HepG2 (cell line): ENCODE data around the gene BHLHE41. TPM values are rescaled to one million over a fixed set of nuclear protein-coding genes. Genes with fewer than 3 reads are reported as not detected.
A peak's percentile ranks its signal among the peaks of the same experiment; 100 is the strongest.

ENCODE experiments used
- BRD4 ChIP-seq: sonication (generic); formaldehyde crosslinking; IDR thresholded peaks from 2 replicates; pipeline ENCODE4 v1.4.0; 2020; ENCODE audit warnings: missing genetic modification reagents
- CBX2 ChIP-seq, 2 experiments: fragments of 200-600 bp in 1 of 2; sonication (generic); formaldehyde crosslinking in 1 of 2; IDR thresholded peaks; 2 replicates each; pipeline versions ENCODE4 v1.7.0 to v1.8.1; 2018 to 2022; ENCODE audit warnings: low read depth in 2 of 2, low read length in 1 of 2, mild to moderate bottlenecking in 1 of 2, missing genetic modification reagents in 1 of 2
- CCDC6 ChIP-seq: sonication (generic); formaldehyde crosslinking; IDR thresholded peaks from 2 replicates; pipeline ENCODE4 v1.8.1; 2022; ENCODE audit warnings: mild to moderate bottlenecking, missing genetic modification reagents, moderate library complexity
- DPF2 ChIP-seq: sonication (generic); formaldehyde crosslinking; IDR thresholded peaks from 2 replicates; pipeline ENCODE4 v1.4.0; 2020; ENCODE audit warnings: mild to moderate bottlenecking, low read depth, missing genetic modification reagents, borderline replicate concordance
- ELF4 ChIP-seq: sonication (generic); formaldehyde crosslinking; IDR thresholded peaks from 2 replicates; pipeline ENCODE4 v1.5.0; 2020; ENCODE audit warnings: missing genetic modification reagents, mild to moderate bottlenecking, moderate library complexity, borderline replicate concordance
- NBN ChIP-seq: fragments of 450-650 bp; conservative IDR thresholded peaks from 2 replicates; pipeline ENCODE4 v1.6.1; 2017
- NFKBIZ ChIP-seq: IDR thresholded peaks from 2 replicates; pipeline ENCODE4 v1.6.1; 2018; ENCODE audit warnings: missing genetic modification reagents, missing compliant biosample characterization
- NFRKB ChIP-seq: fragments of 450-650 bp; IDR thresholded peaks from 2 replicates; pipeline ENCODE4 v1.6.1; 2017
- PHF5A ChIP-seq: IDR thresholded peaks from one replicate; pipeline ENCODE4 v1.6.1; 2018; ENCODE audit warnings: low read depth, missing genetic modification reagents; ENCODE audit not compliant: unreplicated experiment
- SMARCE1 ChIP-seq: fragments of 450-650 bp; IDR thresholded peaks from 2 replicates; pipeline ENCODE4 v1.6.1; 2017; ENCODE audit warnings: borderline replicate concordance
- U2AF1 ChIP-seq: fragments of 200-400 bp; formaldehyde crosslinking; optimal IDR thresholded peaks from 2 replicates; pipeline ENCODE3; 2017; ENCODE audit warnings: mild to moderate bottlenecking, low read depth, low read length
- ZMYM4 ChIP-seq: sonication (generic); formaldehyde crosslinking; IDR thresholded peaks from 2 replicates; pipeline ENCODE4 v1.8.1; 2023; ENCODE audit warnings: mild to moderate bottlenecking, missing genetic modification reagents
- polyA plus RNA-seq, 8 experiments: library from polyadenylated mRNA; depleted of rRNA in 3 of 8; stranded (reverse) in 7 of 8; unstranded in 1 of 8; fragments of >200 nt; fragmentation: Illumina TruSeq in 4 of 8; extraction: Trizol in 4 of 8; gene quantifications; 2 replicates each; pipeline versions ENCODE4 v1.2.1 to v1.2.3, GENCODE V29; 2011 to 2016; ENCODE audit warnings: low read depth in 4 of 8, missing spikeins in 1 of 8, mixed read lengths in 1 of 8; ENCODE audit not compliant: insufficient read depth in 1 of 8
- total RNA-seq, 5 experiments: library from RNA; depleted of rRNA; stranded (reverse); fragments of >200 nt; fragmentation: Illumina TruSeq; extraction: Trizol; gene quantifications; 2 replicates each; pipeline ENCODE4 v1.2.3, GENCODE V29; 2016; ENCODE audit warnings: low read depth in 1 of 5
- TF ChIP-seq, protein P1 (sequence below): sonication (generic); formaldehyde crosslinking; IDR thresholded peaks from 2 replicates; pipeline ENCODE4 v1.4.0; 2020; ENCODE audit warnings: missing genetic modification reagents
- TF ChIP-seq, protein P2 (sequence below): sonication (generic); formaldehyde crosslinking; IDR thresholded peaks from 2 replicates; pipeline ENCODE4 v1.8.0; 2022; ENCODE audit warnings: mild to moderate bottlenecking, missing genetic modification reagents
- TF ChIP-seq, protein P3 (sequence below): sonication (generic); formaldehyde crosslinking; IDR thresholded peaks from 2 replicates; pipeline ENCODE4 v1.5.1; 2020; ENCODE audit warnings: missing genetic modification reagents, mild to moderate bottlenecking, borderline replicate concordance
- TF ChIP-seq, protein P4 (sequence below): sonication (generic); IDR thresholded peaks from 2 replicates; pipeline ENCODE4 v1.6.1; 2016; ENCODE audit warnings: low read depth, borderline replicate concordance

Gene BHLHE41
- total and polyA plus RNA-seq, 2 of the 13 experiments (the other 11 are each of a cell fraction or from before 2014, with no cell fraction given) = 0.03 TPM; not detected in 1

DNA sequence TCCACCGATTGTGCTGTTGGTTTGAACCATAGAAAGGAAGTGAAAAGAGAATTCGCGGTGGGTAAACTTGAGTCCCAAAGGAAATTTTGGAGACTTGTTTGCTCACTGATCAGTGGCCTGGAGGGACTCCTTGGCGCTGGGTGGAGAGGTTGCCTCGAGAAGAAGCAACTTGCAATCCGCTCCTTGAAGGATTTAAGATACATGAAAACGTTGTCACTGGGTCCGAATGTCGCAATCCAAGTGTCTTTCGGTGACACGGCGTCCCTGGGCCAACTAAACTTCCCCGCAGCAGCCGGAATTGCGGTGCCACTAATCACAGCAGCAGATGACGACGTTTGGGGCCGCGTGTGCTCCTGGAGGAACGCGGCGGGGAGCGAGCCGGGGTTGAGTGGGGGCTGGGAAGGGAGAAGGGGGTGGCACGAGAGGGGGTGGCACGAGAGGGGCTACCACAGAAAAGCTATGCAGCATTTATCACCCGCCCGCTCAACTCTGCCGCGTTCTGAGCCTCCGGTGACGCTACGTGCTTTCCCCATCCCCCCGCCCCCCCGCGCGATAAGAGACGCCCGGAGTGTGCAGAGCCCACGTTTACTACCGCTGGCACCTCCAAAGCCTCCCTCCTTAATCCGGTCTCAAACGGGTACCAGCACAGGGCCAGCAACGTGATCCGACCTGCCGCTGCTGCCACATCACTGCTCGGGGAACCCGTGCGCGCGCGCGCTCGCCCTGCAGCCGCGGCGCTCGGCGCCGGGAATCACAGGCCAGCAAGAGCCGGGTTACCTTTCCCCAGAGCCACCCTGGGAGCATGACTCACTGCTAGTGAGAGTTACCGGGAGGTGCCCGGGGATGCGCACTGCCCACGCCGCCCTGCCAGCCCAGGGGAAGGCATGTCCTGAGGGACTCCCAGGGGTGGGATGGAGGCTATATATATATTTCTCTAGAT is 833 bp upstream of the BHLHE41 start (continued):
- TF ChIP-seq, protein P1, sequence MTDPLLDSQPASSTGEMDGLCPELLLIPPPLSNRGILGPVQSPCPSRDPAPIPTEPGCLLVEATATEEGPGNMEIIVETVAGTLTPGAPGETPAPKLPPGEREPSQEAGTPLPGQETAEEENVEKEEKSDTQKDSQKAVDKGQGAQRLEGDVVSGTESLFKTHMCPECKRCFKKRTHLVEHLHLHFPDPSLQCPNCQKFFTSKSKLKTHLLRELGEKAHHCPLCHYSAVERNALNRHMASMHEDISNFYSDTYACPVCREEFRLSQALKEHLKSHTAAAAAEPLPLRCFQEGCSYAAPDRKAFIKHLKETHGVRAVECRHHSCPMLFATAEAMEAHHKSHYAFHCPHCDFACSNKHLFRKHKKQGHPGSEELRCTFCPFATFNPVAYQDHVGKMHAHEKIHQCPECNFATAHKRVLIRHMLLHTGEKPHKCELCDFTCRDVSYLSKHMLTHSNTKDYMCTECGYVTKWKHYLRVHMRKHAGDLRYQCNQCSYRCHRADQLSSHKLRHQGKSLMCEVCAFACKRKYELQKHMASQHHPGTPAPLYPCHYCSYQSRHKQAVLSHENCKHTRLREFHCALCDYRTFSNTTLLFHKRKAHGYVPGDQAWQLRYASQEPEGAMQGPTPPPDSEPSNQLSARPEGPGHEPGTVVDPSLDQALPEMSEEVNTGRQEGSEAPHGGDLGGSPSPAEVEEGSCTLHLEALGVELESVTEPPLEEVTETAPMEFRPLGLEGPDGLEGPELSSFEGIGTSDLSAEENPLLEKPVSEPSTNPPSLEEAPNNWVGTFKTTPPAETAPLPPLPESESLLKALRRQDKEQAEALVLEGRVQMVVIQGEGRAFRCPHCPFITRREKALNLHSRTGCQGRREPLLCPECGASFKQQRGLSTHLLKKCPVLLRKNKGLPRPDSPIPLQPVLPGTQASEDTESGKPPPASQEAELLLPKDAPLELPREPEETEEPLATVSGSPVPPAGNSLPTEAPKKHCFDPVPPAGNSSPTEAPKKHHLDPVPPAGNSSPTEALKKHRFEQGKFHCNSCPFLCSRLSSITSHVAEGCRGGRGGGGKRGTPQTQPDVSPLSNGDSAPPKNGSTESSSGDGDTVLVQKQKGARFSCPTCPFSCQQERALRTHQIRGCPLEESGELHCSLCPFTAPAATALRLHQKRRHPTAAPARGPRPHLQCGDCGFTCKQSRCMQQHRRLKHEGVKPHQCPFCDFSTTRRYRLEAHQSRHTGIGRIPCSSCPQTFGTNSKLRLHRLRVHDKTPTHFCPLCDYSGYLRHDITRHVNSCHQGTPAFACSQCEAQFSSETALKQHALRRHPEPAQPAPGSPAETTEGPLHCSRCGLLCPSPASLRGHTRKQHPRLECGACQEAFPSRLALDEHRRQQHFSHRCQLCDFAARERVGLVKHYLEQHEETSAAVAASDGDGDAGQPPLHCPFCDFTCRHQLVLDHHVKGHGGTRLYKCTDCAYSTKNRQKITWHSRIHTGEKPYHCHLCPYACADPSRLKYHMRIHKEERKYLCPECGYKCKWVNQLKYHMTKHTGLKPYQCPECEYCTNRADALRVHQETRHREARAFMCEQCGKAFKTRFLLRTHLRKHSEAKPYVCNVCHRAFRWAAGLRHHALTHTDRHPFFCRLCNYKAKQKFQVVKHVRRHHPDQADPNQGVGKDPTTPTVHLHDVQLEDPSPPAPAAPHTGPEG (CRISPR knock-in tag) = peak; percentile 84; the same call in 1 of the 2 replicates
- no peak for TF ChIP-seq ZMYM4 (CRISPR knock-in tag)
- TF ChIP-seq, protein P2, sequence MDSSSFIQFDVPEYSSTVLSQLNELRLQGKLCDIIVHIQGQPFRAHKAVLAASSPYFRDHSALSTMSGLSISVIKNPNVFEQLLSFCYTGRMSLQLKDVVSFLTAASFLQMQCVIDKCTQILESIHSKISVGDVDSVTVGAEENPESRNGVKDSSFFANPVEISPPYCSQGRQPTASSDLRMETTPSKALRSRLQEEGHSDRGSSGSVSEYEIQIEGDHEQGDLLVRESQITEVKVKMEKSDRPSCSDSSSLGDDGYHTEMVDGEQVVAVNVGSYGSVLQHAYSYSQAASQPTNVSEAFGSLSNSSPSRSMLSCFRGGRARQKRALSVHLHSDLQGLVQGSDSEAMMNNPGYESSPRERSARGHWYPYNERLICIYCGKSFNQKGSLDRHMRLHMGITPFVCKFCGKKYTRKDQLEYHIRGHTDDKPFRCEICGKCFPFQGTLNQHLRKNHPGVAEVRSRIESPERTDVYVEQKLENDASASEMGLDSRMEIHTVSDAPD (CRISPR knock-in tag) = no peak
- TF ChIP-seq, protein P3, sequence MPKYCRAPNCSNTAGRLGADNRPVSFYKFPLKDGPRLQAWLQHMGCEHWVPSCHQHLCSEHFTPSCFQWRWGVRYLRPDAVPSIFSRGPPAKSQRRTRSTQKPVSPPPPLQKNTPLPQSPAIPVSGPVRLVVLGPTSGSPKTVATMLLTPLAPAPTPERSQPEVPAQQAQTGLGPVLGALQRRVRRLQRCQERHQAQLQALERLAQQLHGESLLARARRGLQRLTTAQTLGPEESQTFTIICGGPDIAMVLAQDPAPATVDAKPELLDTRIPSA (CRISPR knock-in tag) = no peak
- TF ChIP-seq SMARCE1 = no peak
- TF ChIP-seq NFKBIZ (CRISPR knock-in tag) = no peak
- TF ChIP-seq, protein P4, sequence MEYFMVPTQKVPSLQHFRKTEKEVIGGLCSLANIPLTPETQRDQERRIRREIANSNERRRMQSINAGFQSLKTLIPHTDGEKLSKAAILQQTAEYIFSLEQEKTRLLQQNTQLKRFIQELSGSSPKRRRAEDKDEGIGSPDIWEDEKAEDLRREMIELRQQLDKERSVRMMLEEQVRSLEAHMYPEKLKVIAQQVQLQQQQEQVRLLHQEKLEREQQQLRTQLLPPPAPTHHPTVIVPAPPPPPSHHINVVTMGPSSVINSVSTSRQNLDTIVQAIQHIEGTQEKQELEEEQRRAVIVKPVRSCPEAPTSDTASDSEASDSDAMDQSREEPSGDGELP = no peak
- TF ChIP-seq U2AF1 = no peak
- no peak for TF ChIP-seq DPF2 (CRISPR knock-in tag)
- TF ChIP-seq NBN = no peak
- no peak for TF ChIP-seq BRD4 (CRISPR knock-in tag)
- TF ChIP-seq CBX2 (IDR thresholded peaks at IDR 0.05; ENCODE audit: low read depth, low read length) = 0 out of 2 replicates have a peak, but pooled peaks have one; percentile 3
- TF ChIP-seq CBX2 (CRISPR knock-in tag; IDR thresholded peaks at IDR 0.05; ENCODE audit: low read depth) = no peak
- TF ChIP-seq NFRKB = no peak
- TF ChIP-seq ELF4 (CRISPR knock-in tag) = no peak
- TF ChIP-seq PHF5A (CRISPR knock-in tag) = no peak
- no peak for TF ChIP-seq CCDC6 (CRISPR knock-in tag)
